Measurements from ENCODE around the gene RXFP1. TPM values are rescaled to one million over a fixed set of nuclear protein-coding genes. Genes with fewer than 3 reads are reported as not detected.

RXFP1 gene
- total RNA-seq, 6 experiments from 2014 or later = not detected

GRCh38 chr4:158622251-158622650 lies 100.6 kb downstream of the RXFP1 start:
- H3K4me1 Mint-ChIP-seq (ENCODE audit: low read depth) = no peaks in the 10 kb centered on the region; the same call in 1 of the 2 replicates
- no peaks in the 10 kb centered on the region for H3K9me3 Mint-ChIP-seq
- no peak overlapping the region for H3K27ac Mint-ChIP-seq
- DNase-seq = no peak
- H3K27me3 Mint-ChIP-seq (ENCODE audit: insufficient read depth) = peaks cover 5% of the 10 kb centered on the region
- no peak overlapping the region for H3K4me3 Mint-ChIP-seq
- no peaks in the 10 kb centered on the region for H3K36me3 Mint-ChIP-seq (ENCODE audit: low read depth)
- no peak for TF ChIP-seq CTCF (IDR thresholded peaks at IDR 0.05)

GRCh38 chr4:158624889-158625478 lies 103.3 kb downstream of the RXFP1 start:
- Mint-ChIP-seq H3K27me3 (ENCODE audit: insufficient read depth) (peaks cover 7% of the 10 kb centered on the region; the same call in 1 of the 2 replicates), H3K4me1 (ENCODE audit: low read depth) (no peaks in the 10 kb centered on the region; the same call in 1 of the 2 replicates), H3K36me3 (ENCODE audit: low read depth) (no peaks in the 10 kb centered on the region), H3K4me3 (no peak overlapping the region), H3K27ac (no peak overlapping the region), H3K9me3 (no peaks in the 10 kb centered on the region)
- peak; percentile 54 for DNase-seq
- TF ChIP-seq CTCF (IDR thresholded peaks at IDR 0.05) = peak; percentile 88

GRCh38 chr4:158625544-158625943 lies 103.9 kb downstream of the RXFP1 start:
- DNase-seq = no peak
- Mint-ChIP-seq H3K27ac (no peak overlapping the region), H3K9me3 (no peaks in the 10 kb centered on the region), H3K36me3 (ENCODE audit: low read depth) (no peaks in the 10 kb centered on the region), H3K4me1 (ENCODE audit: low read depth) (no peaks in the 10 kb centered on the region), H3K27me3 (ENCODE audit: insufficient read depth) (peaks cover 7% of the 10 kb centered on the region; the same call in 1 of the 2 replicates), H3K4me3 (no peak overlapping the region)
- TF ChIP-seq CTCF (IDR thresholded peaks at IDR 0.05) = no peak

GRCh38 chr4:158630893-158631292 lies 109.2 kb downstream of the RXFP1 start:
- no peak for TF ChIP-seq CTCF (IDR thresholded peaks at IDR 0.05)
- Mint-ChIP-seq H3K4me1 (ENCODE audit: low read depth) (peaks cover 8% of the 10 kb centered on the region), H3K27ac (no peak overlapping the region), H3K27me3 (ENCODE audit: insufficient read depth) (peaks cover 7% of the 10 kb centered on the region; the same call in 1 of the 2 replicates), H3K9me3 (no peaks in the 10 kb centered on the region), H3K4me3 (no peak overlapping the region), H3K36me3 (ENCODE audit: low read depth) (no peaks in the 10 kb centered on the region)
- peak; percentile 13 for DNase-seq

- DNase-seq = no peak
- no peak for TF ChIP-seq CTCF (IDR thresholded peaks at IDR 0.05)
- H3K27ac Mint-ChIP-seq = no peak overlapping the region
- H3K36me3 Mint-ChIP-seq (ENCODE audit: low read depth) = no peaks in the 10 kb centered on the region
- no peaks in the 10 kb centered on the region for H3K4me1 Mint-ChIP-seq (ENCODE audit: low read depth)
- peaks cover 7% of the 10 kb centered on the region; the same call in 1 of the 2 replicates for H3K27me3 Mint-ChIP-seq (ENCODE audit: insufficient read depth)
- H3K4me3 Mint-ChIP-seq = no peak overlapping the region
- H3K9me3 Mint-ChIP-seq = no peaks in the 10 kb centered on the region
These were observed 114.9 kb downstream of the RXFP1 start for GRCh38 chr4:158636619-158637018.
